Endodermal cell (in vitro differentiated cells): Measurements from ENCODE around the gene CCDC171. TPM values are rescaled to one million over a fixed set of nuclear protein-coding genes. Genes with fewer than 3 reads are reported as not detected.

Experiments
- DNase-seq: peaks from one replicate; pipeline ENCODE4 v3.0.0-alpha.2; 2017
- H3K27ac ChIP-seq: 2 replicates; pipeline ENCODE4 v1.5.1; 2013; ENCODE audit warnings: mild to moderate bottlenecking, low read depth, low read length, moderate library complexity
- H3K27me3 ChIP-seq: 2 replicates; pipeline ENCODE4 v1.6.1; 2013; ENCODE audit warnings: mild to moderate bottlenecking, low read length, moderate library complexity; ENCODE audit not compliant: insufficient read depth, control insufficient read depth, poor library complexity, severe bottlenecking
- H3K36me3 ChIP-seq: 2 replicates; pipeline ENCODE4 v1.7.0; 2013; ENCODE audit warnings: mild to moderate bottlenecking, low read length, moderate library complexity; ENCODE audit not compliant: control insufficient read depth, insufficient read depth
- H3K4me1 ChIP-seq: one replicate; pipeline ENCODE4 v1.7.0; 2013; ENCODE audit warnings: low read length; ENCODE audit not compliant: control insufficient read depth, insufficient read depth
- H3K4me3 ChIP-seq: 2 replicates; pipeline ENCODE4 v1.5.1; 2013; ENCODE audit warnings: mild to moderate bottlenecking, low read length, moderate library complexity
- H3K9ac ChIP-seq: 2 replicates; pipeline ENCODE4 v1.6.1; 2013; ENCODE audit warnings: mild to moderate bottlenecking, low read length, moderate library complexity; ENCODE audit not compliant: poor library complexity, severe bottlenecking; ENCODE audit errors: extremely low read depth
- H3K9me3 ChIP-seq: 2 replicates; pipeline ENCODE4 v1.6.1; 2013; ENCODE audit warnings: mild to moderate bottlenecking, low read length, moderate library complexity; ENCODE audit not compliant: control insufficient read depth
- H3K27ac Mint-ChIP-seq: 2 replicates; pipeline ENCODE4 v1.8.0; 2020; ENCODE audit warnings: mixed read lengths
- H3K27me3 Mint-ChIP-seq: 2 replicates; pipeline ENCODE4 v1.8.0; 2021; ENCODE audit warnings: mild to moderate bottlenecking, mixed read lengths; ENCODE audit not compliant: insufficient read depth
- H3K36me3 Mint-ChIP-seq: 2 replicates; pipeline ENCODE4 v1.8.0; 2020; ENCODE audit warnings: low read depth, mixed read lengths
- H3K4me1 Mint-ChIP-seq: 2 replicates; pipeline ENCODE4 v1.8.0; 2020; ENCODE audit warnings: mixed read lengths
- H3K4me3 Mint-ChIP-seq: 2 replicates; pipeline ENCODE4 v1.8.0; 2020; ENCODE audit warnings: mild to moderate bottlenecking, moderate library complexity, mixed read lengths
- H3K9me3 Mint-ChIP-seq: 2 replicates; pipeline ENCODE4 v1.8.0; 2020; ENCODE audit warnings: mild to moderate bottlenecking, mixed read lengths
- CTCF ChIP-seq: fragments of 200-600 bp; sonication (generic); conservative IDR thresholded peaks from 2 replicates; pipeline ENCODE4 v1.5.0; 2021; ENCODE audit warnings: antibody characterized with exemption, mild to moderate bottlenecking
- WGBS, 2 experiments: methylation state at CpG; one replicate each; pipeline versions ENCODE4 v1.1.5 to v1.1.7; 2013; ENCODE audit warnings: missing lambda C conversion rate in 2 of 2, mixed read lengths in 1 of 2; ENCODE audit not compliant: insufficient coverage in 1 of 2, insufficient read length in 1 of 2; 5-methylcytosine and 5-hydroxymethylcytosine counted together
- total RNA-seq, 2 donors: library from RNA; stranded (reverse); fragmentation: NEBNext Ultra II Directional in 1 of 2; extraction: Animal tissue kit (Norgen Biotek cat#: 25700) in 1 of 2; gene quantifications; 2 replicates in 1 of 2; 3 replicates in 1 of 2; pipeline ENCODE4 v1.2.1, GENCODE V29; 2021

Gene CCDC171
- total RNA-seq, 2 donors from 2014 or later = 6.3 to 6.8 TPM

DNA sequence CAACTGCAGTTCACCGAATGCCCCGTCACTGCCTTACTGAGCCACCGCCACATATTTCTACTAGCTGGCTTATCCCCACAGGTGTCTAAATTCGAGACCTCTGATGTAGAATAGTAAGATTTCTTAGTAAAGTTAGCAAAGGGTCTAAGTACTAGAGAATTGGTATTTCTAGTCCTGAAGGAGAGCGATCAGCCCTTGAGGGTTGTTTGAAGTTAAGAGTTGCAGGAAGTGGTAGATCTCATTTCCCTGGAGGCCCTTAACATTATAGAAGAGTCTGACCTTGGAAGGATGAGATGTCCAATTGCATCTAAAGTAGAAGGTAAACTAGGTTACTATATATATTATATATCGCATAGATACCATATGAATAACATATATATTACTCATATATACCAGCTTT is 451.8 kb downstream of the CCDC171 start:
- no peaks in the 10 kb centered on the region for H3K36me3 Mint-ChIP-seq
- no peaks in the 10 kb centered on the region for H3K9me3 ChIP-seq
- TF ChIP-seq CTCF = no peak
- no peaks in the 10 kb centered on the region for H3K27me3 ChIP-seq
- H3K27ac Mint-ChIP-seq = no peak overlapping the region
- no peak overlapping the region for H3K4me3 ChIP-seq
- no peak for DNase-seq
- no peaks in the 10 kb centered on the region for H3K27me3 Mint-ChIP-seq
- H3K4me1 ChIP-seq = peaks cover 5% of the 10 kb centered on the region
- H3K27ac ChIP-seq = no peak overlapping the region
- H3K4me3 Mint-ChIP-seq = no peak overlapping the region
- peaks cover 13% of the 10 kb centered on the region for H3K4me1 Mint-ChIP-seq
- 95 to 100% methylated on average over 1 to 5 of the region's 6 CpGs for WGBS, 2 experiments
- no peak overlapping the region for H3K9ac ChIP-seq
- H3K9me3 Mint-ChIP-seq = no peaks in the 10 kb centered on the region
- H3K36me3 ChIP-seq = no peaks in the 10 kb centered on the region

DNA sequence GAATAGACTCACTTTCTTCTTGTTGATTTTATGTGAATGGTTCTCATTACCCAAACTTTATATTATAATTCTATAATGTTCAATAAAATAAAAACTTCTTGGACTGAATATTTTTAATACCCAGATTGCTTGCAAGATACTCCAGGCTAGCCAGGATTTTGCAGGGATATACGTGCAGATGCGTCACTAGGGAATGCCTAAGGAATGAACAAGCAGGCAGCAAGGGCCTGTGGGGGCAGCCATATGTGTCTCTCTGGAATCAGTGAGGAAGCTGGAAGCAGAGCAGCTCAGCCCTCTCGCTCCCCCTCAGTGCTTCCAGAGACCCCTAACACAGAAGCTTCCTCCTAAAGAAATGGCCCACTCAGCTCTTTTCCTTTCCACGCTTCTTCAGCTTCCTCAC is 457.4 kb downstream of the CCDC171 start:
- Histone ChIP-seq H3K9ac (no peak overlapping the region), H3K27me3 (no peaks in the 10 kb centered on the region), H3K9me3 (no peaks in the 10 kb centered on the region), H3K4me3 (no peak overlapping the region), H3K4me1 (no peaks in the 10 kb centered on the region), H3K36me3 (no peaks in the 10 kb centered on the region), H3K27ac (no peak overlapping the region)
- no peak for TF ChIP-seq CTCF
- Mint-ChIP-seq H3K4me3 (no peak overlapping the region), H3K9me3 (no peaks in the 10 kb centered on the region), H3K36me3 (no peaks in the 10 kb centered on the region), H3K4me1 (no peaks in the 10 kb centered on the region), H3K27me3 (no peaks in the 10 kb centered on the region), H3K27ac (no peak overlapping the region)
- 92 to 97% methylated on average over 2 to 4 of the region's 4 CpGs for WGBS, 2 experiments
- no peak for DNase-seq

GRCh38 chr9:16012621-16013020 is 459.8 kb downstream of the CCDC171 start:
- Histone ChIP-seq H3K36me3 (no peaks in the 10 kb centered on the region), H3K9me3 (peaks cover 3% of the 10 kb centered on the region), H3K27me3 (no peaks in the 10 kb centered on the region), H3K4me3 (no peak overlapping the region), H3K4me1 (no peaks in the 10 kb centered on the region), H3K27ac (no peak overlapping the region), H3K9ac (no peak overlapping the region)
- no peak for TF ChIP-seq CTCF
- 88 to 90% methylated on average over 2 of the region's 2 CpGs for WGBS, 2 experiments
- no peaks in the 10 kb centered on the region for H3K27me3 Mint-ChIP-seq
- no peaks in the 10 kb centered on the region for H3K36me3 Mint-ChIP-seq
- H3K4me3 Mint-ChIP-seq = no peak overlapping the region
- H3K27ac Mint-ChIP-seq = no peak overlapping the region
- no peak for DNase-seq
- H3K4me1 Mint-ChIP-seq = no peaks in the 10 kb centered on the region
- peaks cover under 1% of the 10 kb centered on the region for H3K9me3 Mint-ChIP-seq
